SK-MEL-5 (cell line): Measurements from ENCODE around the gene SMAP1. TPM values are rescaled to one million over a fixed set of nuclear protein-coding genes. Genes with fewer than 3 reads are reported as not detected.

ENCODE experiments used
- DNase-seq: peaks from one replicate; pipeline ENCODE4 v3.0.0-alpha.2; 2016; ENCODE audit warnings: low read depth, low spot score
- in situ Hi-C: cut with HindIII; loops from 2 replicates; pipeline ENCODE4 v1.10.0; 2016; ENCODE audit warnings: low sequenced_read_pairs, high pct_unique_total_duplicates, low pct_unique_long_range_greater_than_20kb
- total RNA-seq: library from RNA; depleted of rRNA; stranded (reverse); fragments of >200 nt; shearing (Covaris generic); gene quantifications from 2 replicates; pipeline ENCODE4 v1.2.3, GENCODE V29; 2014

Gene SMAP1
- total RNA-seq, 1 experiment from 2014 or later, result 13.9 TPM

DNA sequence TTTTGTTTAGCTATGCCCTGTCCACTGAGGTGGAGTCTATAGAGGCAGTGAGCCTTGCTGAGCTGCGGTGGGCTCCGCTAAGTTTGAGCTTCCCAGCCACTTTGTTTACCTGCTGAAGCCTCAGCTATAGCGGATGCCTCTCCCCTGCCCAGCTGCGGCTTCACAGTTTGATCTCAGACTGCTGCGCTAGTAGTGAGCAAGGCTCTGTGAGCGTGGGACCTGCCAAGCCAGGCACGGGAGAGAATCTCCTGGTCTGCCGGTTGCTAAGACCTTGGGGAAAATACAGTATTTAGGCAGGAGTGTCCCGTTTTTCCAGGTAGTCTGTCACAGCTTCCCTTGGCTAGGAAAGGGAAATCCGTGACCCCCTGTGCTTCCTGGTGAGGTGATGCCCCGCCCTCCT lies 138.4 kb downstream of the SMAP1 start:
- in situ Hi-C loops, result no loop called here
- DNase-seq, result no peak

DNA sequence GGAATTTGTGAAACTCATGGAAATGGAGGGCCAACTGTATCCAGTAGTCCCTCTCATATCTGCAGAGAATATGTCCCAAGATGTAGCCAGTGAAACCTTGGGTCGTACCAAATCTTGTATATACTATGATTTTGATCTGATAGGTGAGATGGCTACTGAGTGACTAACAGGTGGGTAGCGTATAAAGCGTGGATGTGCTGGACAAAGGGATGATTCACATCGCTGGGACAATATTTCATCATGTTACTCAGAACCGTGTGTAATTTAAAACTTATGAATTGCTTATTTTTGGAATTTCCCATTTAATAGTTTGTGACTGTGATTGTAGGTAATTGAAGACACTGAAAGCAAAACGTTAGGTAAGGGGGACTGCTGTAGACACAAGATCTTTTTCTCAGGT lies 144.1 kb downstream of the SMAP1 start:
- in situ Hi-C loops, result no loop called here
- DNase-seq, result no peak

DNA sequence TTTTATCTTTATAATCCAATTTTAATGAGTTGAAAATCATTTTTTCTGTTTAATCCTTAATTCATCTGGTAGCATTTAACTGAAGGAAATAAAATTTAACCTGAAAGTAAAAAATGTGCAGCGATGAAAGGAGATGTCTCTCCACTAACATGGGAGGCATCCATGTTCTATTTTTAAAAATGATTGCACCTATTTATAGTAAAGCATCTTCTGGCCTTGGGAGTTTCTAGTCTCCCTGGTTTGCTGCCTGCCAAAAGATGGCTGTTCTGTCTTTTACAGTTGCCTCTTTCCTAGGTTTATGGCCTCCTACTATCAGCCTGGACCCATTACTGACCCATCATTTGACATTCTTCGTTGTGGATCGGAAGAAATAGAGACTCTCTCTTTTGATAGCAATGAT lies 146.2 kb downstream of the SMAP1 start:
- DNase-seq, result no peak
- in situ Hi-C loops, result no loop called here

DNA sequence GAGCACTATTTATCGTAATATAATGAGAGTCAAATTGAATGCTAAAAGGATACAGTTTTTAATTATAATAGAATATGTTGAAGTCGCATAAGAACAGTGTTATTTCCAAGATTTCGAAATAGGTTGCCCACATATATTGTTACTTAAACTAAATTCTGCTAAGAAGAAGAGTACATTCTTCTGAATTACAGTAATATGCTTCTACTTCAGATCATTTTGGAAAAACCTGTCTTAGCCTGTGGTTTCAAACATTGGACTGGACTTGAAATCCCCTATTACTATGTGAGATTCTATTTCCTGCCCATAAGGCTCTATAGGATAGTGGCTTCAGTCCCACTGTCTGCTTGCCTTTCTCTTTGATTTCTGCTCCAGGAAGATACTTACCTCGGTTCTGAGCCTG lies 152.0 kb downstream of the SMAP1 start:
- no peak for DNase-seq
- in situ Hi-C loops, result no loop called here

DNA sequence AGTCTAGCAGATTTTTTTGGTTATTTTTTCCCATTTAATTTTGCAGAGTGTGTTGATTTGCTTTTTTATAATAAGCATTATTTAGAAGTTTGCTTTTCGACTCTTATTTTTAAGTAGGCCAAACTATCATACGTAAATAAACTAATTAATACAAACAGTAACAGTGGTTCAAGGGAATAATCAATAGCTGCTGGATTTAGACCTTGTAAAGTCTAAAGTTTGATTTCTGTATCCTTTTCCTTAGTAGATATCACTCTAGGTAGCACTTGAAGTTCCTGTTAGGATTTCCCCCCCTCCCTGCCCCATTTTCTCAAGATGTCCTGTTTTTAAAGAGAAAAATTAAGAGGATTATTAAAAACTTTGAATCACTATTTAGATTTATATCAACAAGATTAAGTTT lies 153.1 kb downstream of the SMAP1 start:
- in situ Hi-C loops, result no loop called here
- no peak for DNase-seq

DNA sequence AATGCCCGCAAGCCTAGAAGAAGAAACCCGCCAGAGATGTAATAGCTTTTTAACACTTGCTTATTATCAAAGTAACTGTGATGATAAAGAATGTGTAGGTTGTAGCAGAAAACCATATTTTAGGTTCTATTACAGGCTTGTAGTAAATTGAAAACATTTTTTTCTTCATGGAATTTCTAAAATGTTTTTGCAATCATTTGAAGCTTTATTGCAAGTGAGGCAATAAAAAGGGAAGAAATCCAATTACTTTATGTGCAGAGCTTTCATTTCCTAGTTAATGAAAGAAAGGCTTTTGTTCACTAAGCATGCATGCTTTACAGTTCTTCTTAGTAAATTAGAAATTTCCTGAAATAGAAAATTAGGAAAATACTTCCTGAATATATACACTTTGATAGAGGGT lies 154.1 kb downstream of the SMAP1 start:
- in situ Hi-C loops, result no loop called here
- no peak for DNase-seq

DNA sequence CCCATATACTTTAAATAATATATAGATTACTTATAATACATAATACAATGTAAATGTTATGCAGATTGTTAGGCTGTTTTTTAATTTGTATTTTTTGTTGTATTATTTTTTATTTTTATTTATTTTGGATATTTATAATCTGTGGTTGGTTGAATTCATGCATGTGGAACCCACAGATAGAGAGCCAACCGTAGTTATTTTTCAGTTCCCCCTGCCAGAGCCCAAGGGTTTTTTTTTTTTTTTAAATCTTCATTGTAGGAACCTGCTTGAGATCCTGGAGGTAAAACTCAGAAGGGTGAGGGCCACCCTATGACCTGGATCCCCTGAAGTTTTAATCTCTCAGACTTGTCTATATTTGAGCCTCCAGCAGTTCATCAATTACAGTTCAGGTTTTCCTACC lies 156.0 kb downstream of the SMAP1 start:
- DNase-seq, result no peak
- in situ Hi-C loops, result no loop called here

DNA sequence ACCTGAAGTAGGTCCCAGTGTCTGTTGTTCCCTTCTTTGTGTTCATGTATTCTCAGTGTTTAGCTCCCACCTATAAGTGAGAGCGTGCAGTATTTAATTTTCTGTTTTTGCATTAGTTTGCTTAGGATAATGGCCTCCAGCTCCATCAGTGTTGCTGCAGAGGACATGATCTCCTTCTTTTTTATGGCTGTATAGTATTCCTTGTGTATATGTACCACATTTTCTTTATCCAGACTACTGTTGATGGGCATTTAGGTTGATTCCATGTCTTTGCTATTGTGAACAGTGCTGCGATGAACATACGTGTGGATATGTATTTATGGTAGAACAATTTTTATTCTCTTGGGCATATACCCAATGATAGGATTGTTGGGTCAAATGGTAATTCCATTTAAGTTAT lies 163.7 kb downstream of the SMAP1 start:
- in situ Hi-C loops, result no loop called here
- no peak for DNase-seq

DNA sequence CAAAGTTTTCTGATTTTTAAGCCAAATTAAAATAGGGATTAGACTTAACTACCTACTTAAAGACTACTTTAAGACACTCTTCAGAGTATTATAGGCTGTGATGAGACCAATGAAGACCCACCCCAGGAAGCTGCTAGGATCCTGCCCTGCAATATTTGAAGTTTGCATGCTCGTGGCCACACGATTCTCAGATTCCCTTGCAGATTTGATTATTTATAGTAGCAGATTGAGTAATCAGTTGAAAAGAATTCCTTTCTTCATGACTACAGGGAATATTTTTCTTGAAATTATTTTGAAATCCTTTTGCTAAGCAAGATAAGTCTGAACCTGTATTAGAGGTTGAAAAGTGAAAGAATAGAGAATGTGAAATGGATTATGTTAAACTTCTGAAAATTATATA lies 166.8 kb downstream of the SMAP1 start:
- no peak for DNase-seq
- in situ Hi-C loops, result no loop called here

DNA sequence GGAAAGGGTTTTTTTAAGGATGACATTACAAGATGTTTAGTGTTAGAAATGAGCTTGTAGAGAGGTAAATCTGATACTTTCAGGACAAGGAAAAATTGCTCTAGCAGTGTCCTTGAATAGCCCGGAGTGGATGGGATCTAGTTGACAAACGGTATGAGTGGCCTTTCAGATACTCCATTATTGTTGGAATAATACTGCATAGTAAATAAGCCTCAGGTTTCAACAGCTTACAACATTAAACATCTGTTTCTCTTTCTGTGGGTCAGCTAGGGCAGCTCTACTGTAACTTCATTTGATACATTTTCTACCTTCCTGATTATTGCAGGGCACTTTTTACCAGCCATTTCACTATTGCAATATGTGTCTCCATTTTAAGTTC lies 171.2 kb downstream of the SMAP1 start:
- in situ Hi-C loops, result no loop called here
- no peak for DNase-seq

DNA sequence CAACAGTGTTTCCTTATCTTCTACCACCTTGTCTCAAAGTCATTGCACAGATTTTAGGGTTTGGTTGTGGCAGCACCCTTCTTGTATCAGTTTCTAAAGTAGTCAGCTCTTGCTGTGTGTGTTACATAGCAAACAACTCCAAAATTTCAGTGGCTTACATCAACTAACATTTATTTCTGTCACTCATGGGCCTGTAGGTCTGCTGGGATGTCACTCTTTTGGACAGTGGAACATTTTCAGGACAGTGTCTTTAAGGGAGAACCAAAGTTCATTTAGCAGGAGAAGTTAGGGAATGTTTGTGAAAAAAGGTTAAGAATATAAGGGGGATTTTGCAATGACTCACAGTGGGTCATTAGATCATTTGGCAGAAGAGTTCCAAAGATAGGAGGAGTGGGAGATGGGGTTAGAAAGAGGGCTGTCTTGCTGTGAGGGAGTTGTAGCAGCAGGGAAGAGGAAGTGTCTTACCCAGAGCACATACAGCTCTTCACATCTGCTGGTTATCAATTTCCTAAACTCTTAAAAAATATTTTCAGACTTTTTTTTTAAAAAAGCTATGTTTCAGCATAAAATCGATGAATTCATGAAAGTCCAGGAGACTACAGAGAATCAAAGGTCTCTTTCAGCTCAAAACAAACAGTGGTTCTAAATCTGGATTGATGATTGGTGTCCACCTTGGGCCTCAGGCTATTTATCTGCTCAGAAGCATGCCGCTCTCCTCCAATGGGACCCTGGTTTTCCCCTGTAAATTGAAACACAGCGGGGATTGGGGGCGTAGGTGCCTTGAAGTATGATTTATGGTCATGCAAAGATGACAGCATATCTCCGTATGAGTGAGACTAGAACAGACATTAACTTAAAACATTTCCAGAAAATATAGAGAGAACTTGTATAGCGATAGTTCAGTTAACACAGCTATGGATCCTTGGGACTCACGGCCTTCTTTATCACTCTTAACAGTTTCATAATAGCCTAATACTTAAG lies 171.9 kb downstream of the SMAP1 start:
- in situ Hi-C loops, result no loop called here
- no peak for DNase-seq

DNA sequence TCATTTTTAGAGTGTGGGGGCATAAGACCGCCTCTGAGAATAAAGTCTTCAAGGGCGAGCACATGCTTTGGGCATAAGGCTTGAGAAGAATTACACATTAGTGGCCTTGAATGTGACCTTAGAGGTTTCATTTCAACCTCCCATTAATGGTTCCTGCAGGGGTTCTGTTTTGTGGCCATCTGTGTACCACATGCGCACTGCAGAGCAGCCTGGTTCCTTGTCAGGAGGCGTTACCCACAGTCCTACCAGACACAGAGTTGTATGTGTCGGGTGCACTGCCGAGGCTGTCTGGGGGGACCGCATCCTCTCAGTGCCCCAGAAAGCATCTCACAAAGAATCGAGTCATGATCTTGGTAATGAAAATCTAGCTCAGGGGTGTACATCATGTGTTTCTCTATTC lies 173.4 kb downstream of the SMAP1 start:
- in situ Hi-C loops, result no loop called here
- DNase-seq, result no peak

DNA sequence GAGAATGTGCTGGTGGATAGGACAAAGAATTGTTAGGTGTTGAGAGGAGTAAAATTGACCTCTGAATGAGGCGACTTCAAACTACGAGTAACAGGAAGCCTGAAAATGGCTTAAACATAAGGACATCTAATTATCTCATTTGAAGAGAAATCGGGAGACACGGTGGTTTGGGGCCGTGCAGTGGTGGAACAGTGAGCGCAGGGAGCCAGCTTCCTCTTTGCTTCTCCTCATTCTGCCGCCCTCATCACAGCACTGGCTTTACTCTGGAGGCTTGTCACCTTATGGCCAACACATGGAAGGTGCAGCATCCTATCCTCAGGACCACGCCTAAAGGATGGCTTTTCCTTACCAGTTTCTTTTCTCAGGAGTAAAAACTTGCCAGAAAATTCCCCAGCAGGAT lies 174.9 kb downstream of the SMAP1 start:
- no peak for DNase-seq
- in situ Hi-C loops, result no loop called here

DNA sequence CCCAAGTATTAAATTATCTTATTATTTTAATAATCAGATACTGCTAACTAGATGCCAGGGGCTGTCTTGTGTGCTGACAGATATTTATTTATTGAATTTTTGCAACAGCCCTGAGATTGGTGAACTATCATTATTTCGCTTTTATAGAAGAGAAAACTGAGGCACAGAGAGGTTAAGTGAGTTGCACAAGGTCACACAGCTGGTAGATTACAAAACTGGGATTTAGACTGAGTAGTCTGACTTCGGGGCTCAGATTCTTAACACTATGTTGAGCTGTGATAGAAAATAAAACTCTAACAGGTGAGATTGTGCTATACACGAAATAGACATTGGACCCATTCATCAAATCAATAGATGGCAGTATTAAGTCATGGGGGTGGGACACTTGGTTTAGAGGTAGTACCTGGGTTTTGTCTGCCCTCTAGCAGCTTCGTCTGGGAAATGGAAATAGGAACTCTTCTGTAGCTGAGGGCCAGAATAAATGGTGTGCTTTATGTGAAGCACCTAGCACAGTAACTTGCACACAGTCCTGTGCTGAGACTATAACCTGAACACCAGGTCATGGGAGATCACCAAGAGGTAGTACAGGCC lies 175.7 kb downstream of the SMAP1 start:
- in situ Hi-C loops, result no loop called here
- no peak for DNase-seq

DNA sequence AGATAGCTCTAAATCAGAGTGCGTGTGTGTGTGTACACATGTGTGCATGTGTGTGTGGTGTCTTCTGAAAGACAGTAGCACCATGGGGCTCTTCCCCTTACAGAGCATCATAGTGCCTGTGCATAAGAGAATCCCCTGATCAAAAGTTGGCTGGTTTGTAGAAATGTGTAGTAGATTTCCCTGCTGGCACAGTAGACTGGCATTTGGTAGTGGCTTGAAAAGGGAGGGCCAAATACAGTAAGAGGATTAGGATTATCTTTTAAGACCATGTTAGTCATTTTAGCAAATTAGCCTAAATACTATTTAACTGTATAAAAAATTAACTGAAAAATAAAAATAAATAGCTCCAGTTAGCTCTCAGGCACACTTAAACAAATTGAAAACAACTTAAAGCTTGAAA lies 176.6 kb downstream of the SMAP1 start:
- no peak for DNase-seq
- in situ Hi-C loops, result no loop called here

DNA sequence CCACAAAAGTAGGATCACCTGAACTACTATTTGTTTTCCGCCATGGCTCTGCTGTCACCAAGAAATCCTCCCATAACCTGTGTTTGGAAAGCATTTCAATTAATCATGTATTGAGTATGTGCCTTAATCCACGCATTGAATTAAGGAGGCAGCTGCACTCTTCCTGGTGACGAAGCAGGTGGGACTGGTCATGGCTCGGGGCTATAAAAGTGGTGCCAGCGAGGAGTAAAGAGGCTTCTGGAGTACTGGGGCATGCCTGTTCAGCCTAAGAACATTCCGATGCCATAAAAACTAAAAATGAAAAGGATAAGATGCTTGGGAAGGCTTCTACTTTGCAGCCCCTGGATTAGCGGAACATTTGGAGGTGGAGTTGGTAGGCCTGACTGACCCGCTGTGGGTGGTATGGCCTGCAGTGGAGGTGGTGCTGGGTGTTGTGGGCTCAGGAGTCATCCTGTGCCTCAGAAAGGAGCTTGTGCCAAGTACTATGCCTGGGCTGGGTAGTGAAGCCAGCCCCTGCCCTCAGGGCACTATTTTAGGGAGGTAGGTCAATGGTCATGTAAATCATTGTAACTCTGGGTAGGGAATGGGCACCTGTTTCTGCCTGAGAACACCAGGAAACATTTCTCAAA lies 178.6 kb downstream of the SMAP1 start:
- in situ Hi-C loops, result no loop called here
- DNase-seq, result no peak

DNA sequence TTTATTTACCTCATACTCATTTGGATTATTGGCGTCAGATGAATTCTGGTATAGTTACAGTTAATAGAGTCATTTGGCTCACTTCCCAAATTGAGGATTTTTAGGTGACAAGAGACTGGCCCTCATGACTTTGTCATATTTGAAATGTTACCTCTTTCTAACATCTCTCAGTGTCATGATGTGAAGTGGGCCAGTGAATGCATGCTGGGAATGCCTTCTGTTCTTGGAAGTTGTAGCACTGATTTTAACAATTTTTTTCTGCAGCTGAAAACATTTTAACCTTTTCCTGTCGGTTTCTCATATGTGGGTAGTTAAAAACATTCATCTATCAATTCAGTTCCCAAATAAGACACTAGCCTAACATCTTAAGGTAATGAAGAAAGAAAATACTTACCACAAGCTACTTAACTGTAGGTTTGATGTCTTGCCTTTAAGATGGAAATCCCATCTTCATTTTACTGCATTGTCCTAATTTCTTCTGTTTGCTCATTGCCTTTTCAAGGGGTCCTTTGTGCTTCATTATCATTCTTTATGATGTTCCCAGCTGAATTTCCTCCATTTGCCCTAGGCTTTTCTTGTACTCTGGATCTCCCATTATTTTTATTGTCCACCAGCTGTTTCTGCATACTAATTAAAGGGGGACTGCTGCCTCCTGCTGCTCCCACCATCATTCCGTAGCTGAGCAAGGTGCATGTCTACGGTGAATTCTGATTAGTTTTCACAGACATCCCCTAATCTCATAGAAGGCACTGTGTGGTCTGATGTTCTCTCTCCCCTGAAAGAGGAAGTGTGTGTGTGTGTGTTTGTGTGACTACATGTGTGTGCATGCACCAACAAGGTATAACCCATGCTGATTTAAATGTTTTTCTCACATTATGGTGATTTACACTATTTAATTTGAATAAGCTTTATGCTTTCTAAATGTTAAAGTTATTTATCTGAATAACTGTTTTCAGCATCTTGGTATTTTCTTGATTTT lies 179.7 kb downstream of the SMAP1 start:
- no peak for DNase-seq
- in situ Hi-C loops, result no loop called here
